Measurements from ENCODE around the gene GTF2F2. TPM values are rescaled to one million over a fixed set of nuclear protein-coding genes. Genes with fewer than 3 reads are reported as not detected.

The GTF2F2 gene
- total RNA-seq, 6 experiments from 2014 or later, result 4.0 to 10.3 (median 6.0) TPM

- ATAC-seq, result peak in 2 of 4 donors; percentile 9 to 32
- intact Hi-C loops (cut with DNase I), result no loop called here
These were observed 178.9 kb downstream of the GTF2F2 start for GRCh38 chr13:45299194-45299593.

GRCh38 chr13:45300190-45300985 lies 180.1 kb downstream of the GTF2F2 start:
- intact Hi-C loops (cut with DNase I), result loop anchor here in 1 of 2 donors (10.0 kb wide), 1 partner anchor 246 kb away; no protein-coding TSS in a partner anchor
- ATAC-seq (no peak), DNase-seq (no peak)
- no peaks in the 10 kb centered on the region for H3K9me3 ChIP-seq
- H3K27me3 ChIP-seq, result no peaks in the 10 kb centered on the region
- H3K27ac ChIP-seq, result no peak overlapping the region
- H3K36me3 ChIP-seq, result no peaks in the 10 kb centered on the region
- WGBS (ENCODE audit: insufficient coverage, low coverage, low lambda C conversion rate, missing lambda C conversion rate), result 59% methylated on average over 9 of the region's 9 CpGs
- TF ChIP-seq POLR2A (IDR thresholded peaks at IDR 0.05), result no peak
- no peak for TF ChIP-seq CTCF (IDR thresholded peaks at IDR 0.05)
- H3K4me3 ChIP-seq, result no peak overlapping the region
- no peaks in the 10 kb centered on the region for H3K4me1 ChIP-seq

More at GRCh38 chr13:45299194-45299593, 178.9 kb downstream of the GTF2F2 start:
- TF ChIP-seq POLR2A (IDR thresholded peaks at IDR 0.05) (no peak), CTCF (IDR thresholded peaks at IDR 0.05) (no peak)
- Histone ChIP-seq H3K4me3 (no peak overlapping the region), H3K36me3 (no peaks in the 10 kb centered on the region), H3K27me3 (no peaks in the 10 kb centered on the region), H3K9me3 (no peaks in the 10 kb centered on the region), H3K4me1 (no peaks in the 10 kb centered on the region), H3K27ac (no peak overlapping the region)
- 20% methylated on average over 1 of the region's 3 CpGs for WGBS (ENCODE audit: insufficient coverage, low coverage, low lambda C conversion rate, missing lambda C conversion rate)
- no peak for DNase-seq

- ATAC-seq (no peak), DNase-seq (no peak)
- Histone ChIP-seq H3K27me3 (no peaks in the 10 kb centered on the region), H3K27ac (no peak overlapping the region), H3K4me3 (no peak overlapping the region), H3K36me3 (no peaks in the 10 kb centered on the region), H3K9me3 (no peaks in the 10 kb centered on the region), H3K4me1 (no peaks in the 10 kb centered on the region)
- 60% methylated on average over 11 of the region's 11 CpGs for WGBS (ENCODE audit: insufficient coverage, low coverage, low lambda C conversion rate, missing lambda C conversion rate)
- no peak for TF ChIP-seq POLR2A (IDR thresholded peaks at IDR 0.05)
- no peak for TF ChIP-seq CTCF (IDR thresholded peaks at IDR 0.05)
- intact Hi-C loops (cut with DNase I), result loop anchor here in 1 of 2 donors (10.0 kb wide), 1 partner anchor 246 kb away; no protein-coding TSS in a partner anchor
These were observed 181.0 kb downstream of the GTF2F2 start for GRCh38 chr13:45301263-45301662.

- Histone ChIP-seq H3K27ac (no peak overlapping the region), H3K4me1 (no peaks in the 10 kb centered on the region), H3K9me3 (no peaks in the 10 kb centered on the region), H3K27me3 (no peaks in the 10 kb centered on the region), H3K4me3 (no peak overlapping the region), H3K36me3 (no peaks in the 10 kb centered on the region)
- DNase-seq (no peak), ATAC-seq (no peak)
- intact Hi-C loops (cut with DNase I), result loop anchor here in 1 of 2 donors (10.0 kb wide), 1 partner anchor 248 kb away; no protein-coding TSS in a partner anchor
- WGBS (ENCODE audit: insufficient coverage, low coverage, low lambda C conversion rate, missing lambda C conversion rate), result 15% methylated on average over 2 of the region's 3 CpGs
- no peak for TF ChIP-seq POLR2A (IDR thresholded peaks at IDR 0.05)
- no peak for TF ChIP-seq CTCF (IDR thresholded peaks at IDR 0.05)
These were observed 182.2 kb downstream of the GTF2F2 start for GRCh38 chr13:45302507-45302906.
